Mucosa of stomach (tissue), 1 donor: ENCODE measurements around the gene HOXC10.

Source experiments
- H3K27me3 ChIP-seq: one replicate; pipeline ENCODE4 v1.7.0; 2013; ENCODE audit warnings: mild to moderate bottlenecking, low read length; ENCODE audit not compliant: control insufficient read depth, insufficient read depth
- H3K36me3 ChIP-seq: one replicate; pipeline ENCODE4 v1.7.0; 2013; ENCODE audit warnings: low read length; ENCODE audit not compliant: control insufficient read depth, insufficient read depth
- H3K4me1 ChIP-seq: one replicate; pipeline ENCODE4 v1.7.0; 2013; ENCODE audit warnings: mild to moderate bottlenecking, low read length; ENCODE audit not compliant: control insufficient read depth, insufficient read depth
- H3K4me3 ChIP-seq: one replicate; pipeline ENCODE4 v1.7.0; 2013; ENCODE audit warnings: low read length
- H3K9ac ChIP-seq: one replicate; pipeline ENCODE4 v1.7.0; 2013; ENCODE audit warnings: mild to moderate bottlenecking, low read length, moderate library complexity
- H3K9me3 ChIP-seq: one replicate; pipeline ENCODE4 v1.7.0; 2013; ENCODE audit warnings: mild to moderate bottlenecking, low read length, moderate library complexity; ENCODE audit not compliant: control insufficient read depth
- donor health status: Pancreatic carcinoma.

Gene HOXC10

DNA sequence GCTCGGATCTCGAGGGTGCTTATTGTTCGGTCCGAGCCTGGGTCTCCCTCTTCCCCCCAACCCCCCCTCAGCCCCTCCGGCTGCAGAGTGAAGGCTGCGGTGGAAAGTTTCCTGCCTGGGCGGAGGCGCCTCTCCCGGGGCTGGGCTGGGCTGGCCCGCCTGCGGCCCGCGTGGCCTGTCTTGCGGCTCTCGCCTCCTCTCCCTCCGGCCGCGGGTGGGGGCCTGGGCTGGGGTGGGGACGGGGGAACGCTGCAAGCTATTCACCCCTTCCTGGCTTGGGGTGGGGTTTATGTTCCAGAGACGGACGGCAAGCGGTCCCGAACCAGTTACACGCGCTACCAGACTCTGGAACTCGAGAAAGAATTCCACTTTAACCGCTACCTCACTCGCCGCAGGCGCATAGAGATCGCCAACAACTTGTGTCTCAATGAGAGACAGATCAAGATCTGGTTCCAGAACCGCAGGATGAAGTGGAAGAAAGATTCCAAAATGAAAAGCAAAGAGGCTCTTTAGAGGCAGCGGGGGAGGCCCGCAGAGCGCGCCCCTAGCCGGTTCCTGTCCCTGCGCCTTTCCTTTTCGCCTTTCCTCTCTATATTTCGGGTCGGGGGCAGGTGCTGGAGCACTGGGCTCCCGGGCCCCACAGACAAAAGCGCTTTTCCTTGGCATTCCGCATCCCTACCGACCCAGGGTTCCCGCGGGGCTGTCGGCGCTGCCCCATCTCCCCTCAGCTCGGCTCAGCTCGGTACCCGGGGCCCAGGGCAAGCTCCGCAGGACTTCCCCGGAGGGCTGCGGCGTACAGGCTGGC, 49.2 kb downstream of the HOXC10 start:
- H3K4me1 ChIP-seq = peaks cover 23% of the 10 kb centered on the region
- no peaks in the 10 kb centered on the region for H3K36me3 ChIP-seq
- no peak overlapping the region for H3K4me3 ChIP-seq
- H3K9me3 ChIP-seq = no peaks in the 10 kb centered on the region
- H3K27me3 ChIP-seq = peaks cover 63% of the 10 kb centered on the region
- peak overlapping the region; percentile 42 for H3K9ac ChIP-seq

DNA sequence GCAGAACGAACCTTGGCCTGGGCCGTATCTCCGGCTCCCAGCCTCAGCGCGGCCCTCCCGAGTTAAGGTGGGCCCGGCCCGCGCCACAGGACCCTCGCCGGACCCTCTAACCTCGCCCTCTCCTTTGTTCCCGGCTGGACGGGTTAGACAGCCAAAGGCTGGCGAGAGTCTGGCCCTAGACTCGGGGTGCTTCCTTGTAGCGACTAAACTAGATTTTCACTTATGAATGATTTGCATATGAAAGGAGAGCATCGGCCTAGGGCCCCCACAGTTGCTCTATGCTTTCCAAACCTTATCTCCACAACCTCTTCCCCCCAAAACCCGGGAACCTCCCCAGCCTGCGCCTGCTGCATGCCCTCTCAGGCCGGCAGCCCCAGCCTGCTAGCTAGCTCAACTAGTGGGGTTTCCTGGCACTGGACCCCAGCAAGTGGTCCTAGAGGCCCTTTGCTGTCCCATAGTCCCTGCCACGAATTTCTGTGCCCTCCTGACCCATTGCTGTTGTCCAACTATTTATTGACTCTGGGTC, 49.9 kb downstream of the HOXC10 start:
- H3K4me3 ChIP-seq = no peak overlapping the region

DNA sequence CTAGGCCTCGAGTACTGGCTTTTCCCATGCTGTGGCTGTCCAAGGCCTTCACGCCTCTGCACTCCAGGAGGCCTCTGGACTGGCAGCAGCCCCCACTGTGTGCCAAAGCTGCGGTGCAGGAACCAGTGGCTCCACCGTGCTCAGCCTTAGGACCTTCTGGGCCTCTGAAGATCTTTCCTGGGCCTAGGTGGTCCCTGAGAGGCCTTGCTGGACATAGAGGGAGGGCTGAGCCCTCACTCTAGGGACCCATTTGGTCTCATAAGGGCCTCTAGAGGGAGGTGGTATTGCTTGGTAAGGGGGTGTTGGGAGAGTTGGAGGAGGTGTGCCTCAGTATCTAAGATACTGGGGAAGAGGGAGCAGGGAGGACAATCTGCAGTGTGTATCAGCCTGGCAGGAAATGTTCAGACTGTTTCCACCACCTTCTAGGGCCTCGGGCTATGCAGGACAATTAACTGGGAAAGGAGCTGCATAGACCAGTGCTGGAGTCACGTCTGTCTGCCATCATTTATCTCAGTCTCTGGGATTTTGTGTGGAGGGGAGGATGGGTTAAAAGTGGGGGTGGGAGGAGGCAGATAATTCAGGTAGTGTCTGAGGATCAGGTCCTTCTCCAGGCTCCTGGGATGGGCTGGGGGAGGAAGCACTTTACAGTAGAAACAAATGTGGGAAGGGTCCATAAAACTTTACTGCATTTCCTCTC, 50.8 kb downstream of the HOXC10 start:
- H3K4me1 ChIP-seq = peaks cover 33% of the 10 kb centered on the region
- no peak overlapping the region for H3K9ac ChIP-seq
- peaks cover 59% of the 10 kb centered on the region for H3K27me3 ChIP-seq
- H3K4me3 ChIP-seq = no peak overlapping the region
- H3K36me3 ChIP-seq = no peaks in the 10 kb centered on the region
- no peaks in the 10 kb centered on the region for H3K9me3 ChIP-seq

More for the DNA sequence above, 49.9 kb downstream of the HOXC10 start:
- Histone ChIP-seq H3K4me1 (peaks cover 30% of the 10 kb centered on the region), H3K27me3 (peaks cover 63% of the 10 kb centered on the region), H3K9me3 (no peaks in the 10 kb centered on the region), H3K36me3 (no peaks in the 10 kb centered on the region), H3K9ac (no peak overlapping the region)

DNA sequence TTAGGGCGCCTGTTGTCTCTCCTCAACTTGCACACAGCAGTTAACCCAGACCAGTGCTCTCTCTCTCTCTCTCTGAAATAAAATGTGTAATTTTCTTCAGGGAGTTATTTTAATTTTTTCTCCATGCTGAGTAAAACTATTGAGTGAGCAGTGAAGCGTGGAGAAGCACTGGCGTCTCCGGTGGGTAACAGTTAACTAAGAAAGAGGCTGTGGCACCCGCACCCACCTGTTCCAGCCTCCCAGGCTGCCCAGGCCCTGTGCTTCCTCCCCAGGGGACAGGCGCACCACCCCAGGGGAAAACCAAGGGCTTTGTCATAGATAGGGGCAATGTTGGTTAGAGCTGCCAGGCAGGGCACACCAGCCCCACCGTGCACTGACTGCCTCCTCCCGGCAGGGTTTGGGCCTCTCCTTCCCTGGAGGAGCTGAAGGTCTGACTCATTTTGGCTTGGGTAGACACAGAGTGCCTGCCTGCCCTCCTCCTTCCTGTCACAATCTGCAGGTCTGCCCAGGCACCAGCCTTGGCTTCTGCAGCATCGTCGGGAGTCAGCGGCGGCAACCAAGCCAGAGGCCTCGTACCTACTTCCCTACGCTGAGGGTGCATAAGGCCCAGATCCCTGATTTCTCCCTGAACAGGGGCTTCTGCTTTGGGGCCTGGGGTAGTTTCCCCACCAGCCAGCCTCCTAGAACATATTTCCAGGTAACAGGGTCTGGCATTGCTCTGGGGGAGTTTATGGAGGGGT, 51.8 kb downstream of the HOXC10 start:
- Histone ChIP-seq H3K9me3 (no peaks in the 10 kb centered on the region), H3K27me3 (peaks cover 48% of the 10 kb centered on the region), H3K4me1 (peaks cover 33% of the 10 kb centered on the region)

DNA sequence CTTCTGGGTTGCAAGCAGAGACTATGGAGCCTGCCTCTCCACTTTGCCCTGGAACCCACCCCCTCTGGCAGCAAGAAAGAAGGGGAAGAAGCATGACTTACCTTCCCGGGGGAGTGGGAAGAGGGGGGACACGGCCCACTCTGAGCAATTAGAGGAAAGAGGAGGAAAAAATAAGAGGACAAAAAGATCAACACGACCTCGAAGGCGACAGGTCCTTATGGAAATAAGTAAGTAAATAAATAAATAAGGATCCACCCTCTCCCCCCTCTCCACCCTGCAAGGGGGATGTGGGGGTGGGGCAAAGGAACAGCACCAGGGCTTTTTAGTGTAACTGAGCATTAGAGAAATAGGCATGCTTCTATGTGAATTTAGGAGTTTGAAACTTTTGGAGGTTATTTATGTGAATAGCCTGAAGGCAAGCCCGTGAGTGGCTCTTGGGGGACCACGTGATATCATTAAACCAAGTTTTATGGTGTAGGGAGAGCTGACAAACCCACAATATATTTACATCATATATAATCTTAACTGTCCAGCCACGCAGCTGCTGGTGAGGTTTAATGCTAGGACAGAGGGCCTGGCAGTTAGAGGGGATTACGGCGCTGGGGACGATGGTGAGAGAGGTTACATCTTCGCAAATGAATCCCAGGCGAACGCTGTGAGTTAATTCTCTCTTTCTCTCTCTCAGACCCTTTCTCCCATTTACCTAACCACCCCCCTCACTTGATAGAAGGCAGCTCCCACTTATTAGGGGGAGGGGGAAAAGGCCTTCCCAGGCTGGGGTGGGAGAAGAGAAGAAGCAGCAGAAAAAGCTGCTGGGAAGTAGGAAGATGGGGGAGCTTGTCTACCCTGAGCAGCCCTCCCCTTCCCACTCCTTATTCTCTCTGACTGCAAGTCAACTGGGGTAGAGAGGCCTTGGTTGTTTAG, 52.7 kb downstream of the HOXC10 start:
- no peak overlapping the region for H3K9ac ChIP-seq
- no peaks in the 10 kb centered on the region for H3K36me3 ChIP-seq
- H3K4me3 ChIP-seq = no peak overlapping the region
- H3K27me3 ChIP-seq = peaks cover 42% of the 10 kb centered on the region
- H3K9me3 ChIP-seq = no peaks in the 10 kb centered on the region
- H3K4me1 ChIP-seq = peaks cover 33% of the 10 kb centered on the region

More for the DNA sequence above, 51.8 kb downstream of the HOXC10 start:
- no peak overlapping the region for H3K4me3 ChIP-seq
- no peaks in the 10 kb centered on the region for H3K36me3 ChIP-seq
- no peak overlapping the region for H3K9ac ChIP-seq

DNA sequence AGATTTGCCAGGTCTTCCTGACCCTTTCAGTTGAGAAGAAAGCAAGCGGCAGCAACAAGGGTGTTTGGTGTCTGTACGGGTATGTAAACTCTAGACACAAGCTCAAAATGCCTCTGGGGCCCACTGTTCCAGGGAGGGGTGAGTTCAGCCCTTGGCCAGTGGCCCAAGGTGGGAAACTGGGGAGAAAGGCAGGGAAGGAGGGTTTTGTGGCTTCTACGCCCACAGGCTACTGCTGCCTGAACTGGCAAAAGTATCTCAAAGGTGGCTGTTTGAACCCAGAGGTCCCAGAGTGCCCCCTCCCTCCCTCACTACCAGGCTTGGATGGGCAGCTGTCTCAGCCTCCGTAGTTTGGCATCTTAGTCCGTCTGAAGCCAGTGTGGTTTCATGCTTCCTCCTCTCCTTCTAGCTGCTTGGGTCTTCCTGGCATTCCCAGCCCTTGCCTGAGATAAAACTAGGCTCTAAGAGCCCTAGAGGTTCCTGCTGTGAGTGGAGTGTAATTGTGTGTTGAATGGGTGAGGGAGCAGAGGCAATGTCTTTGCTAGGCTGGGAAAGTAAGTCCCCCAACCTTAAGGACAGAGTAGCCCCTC, 53.4 kb downstream of the HOXC10 start:
- Histone ChIP-seq H3K27me3 (peaks cover 42% of the 10 kb centered on the region), H3K4me1 (peaks cover 26% of the 10 kb centered on the region), H3K9ac (no peak overlapping the region), H3K36me3 (no peaks in the 10 kb centered on the region), H3K4me3 (no peak overlapping the region), H3K9me3 (no peaks in the 10 kb centered on the region)

DNA sequence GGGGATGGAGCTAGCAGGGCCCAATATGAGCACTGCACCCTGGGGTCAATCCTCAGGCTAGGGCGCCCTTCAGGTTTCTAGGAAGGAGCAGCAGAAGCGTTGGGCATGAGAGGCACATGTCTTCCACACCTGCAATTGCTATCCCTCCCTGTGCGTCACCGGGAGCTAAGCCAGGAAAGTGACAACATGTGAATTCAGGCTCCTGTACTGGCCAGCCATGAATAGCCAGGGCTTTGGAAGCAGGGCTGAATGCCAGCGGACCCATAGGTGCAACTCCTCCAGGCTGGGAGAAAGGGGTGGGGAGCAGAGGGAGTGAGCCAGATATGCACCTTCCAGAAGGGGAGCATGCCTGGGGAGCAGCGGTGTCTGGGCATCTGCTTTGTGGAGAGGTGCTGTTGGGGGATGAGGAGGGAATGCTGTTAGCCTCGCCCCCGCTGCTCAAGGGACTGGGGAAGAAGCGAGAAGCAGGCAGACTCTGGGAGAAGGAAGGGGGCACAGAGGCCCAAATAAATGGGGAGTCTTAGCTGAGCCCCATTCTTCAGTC, 54.0 kb downstream of the HOXC10 start:
- Histone ChIP-seq H3K27me3 (peaks cover 39% of the 10 kb centered on the region), H3K4me3 (no peak overlapping the region), H3K4me1 (peaks cover 22% of the 10 kb centered on the region), H3K36me3 (no peaks in the 10 kb centered on the region), H3K9me3 (no peaks in the 10 kb centered on the region), H3K9ac (no peak overlapping the region)

DNA sequence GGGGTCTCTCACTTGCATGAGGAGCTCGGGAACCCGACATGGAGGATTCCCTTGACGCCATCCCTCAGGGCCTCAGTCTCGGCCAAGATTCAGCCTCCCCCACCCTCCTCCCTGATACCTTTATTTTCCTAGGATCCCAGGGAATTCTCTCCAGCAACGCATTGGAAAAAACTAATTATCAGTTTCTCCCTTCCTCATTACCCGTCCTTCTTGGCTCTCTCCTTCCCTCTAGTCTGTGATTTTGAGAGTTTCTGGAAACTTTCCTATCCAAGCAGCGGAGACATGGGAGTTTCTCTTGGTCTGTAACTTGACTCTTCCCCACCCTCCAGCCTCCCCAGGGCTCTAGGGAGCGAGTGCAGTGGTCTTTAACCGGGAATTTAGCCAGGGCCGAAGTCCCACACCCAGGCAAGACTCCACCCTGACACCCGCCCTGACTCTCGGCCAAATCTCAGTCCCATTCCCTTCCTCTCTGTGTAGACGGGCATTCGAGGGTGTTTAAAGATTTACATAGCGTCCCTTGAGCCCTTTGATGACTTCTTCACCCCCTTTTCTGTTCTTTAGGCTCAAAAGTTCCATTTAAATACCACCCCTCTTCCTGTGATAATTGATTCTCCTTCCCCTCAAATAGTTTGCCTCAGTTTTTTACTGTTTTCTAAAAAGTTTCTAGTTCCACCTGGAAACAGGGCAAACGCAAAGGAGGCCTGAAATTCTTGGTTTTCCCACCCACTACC, 54.6 kb downstream of the HOXC10 start:
- H3K4me3 ChIP-seq = no peak overlapping the region
- H3K9ac ChIP-seq = no peak overlapping the region
- H3K36me3 ChIP-seq = no peaks in the 10 kb centered on the region
- peaks cover 18% of the 10 kb centered on the region for H3K4me1 ChIP-seq
- H3K27me3 ChIP-seq = peaks cover 35% of the 10 kb centered on the region
- H3K9me3 ChIP-seq = no peaks in the 10 kb centered on the region
